ENCODE measurements around the gene NKAIN2. TPM values are rescaled to one million over a fixed set of nuclear protein-coding genes. Genes with fewer than 3 reads are reported as not detected.

The NKAIN2 gene
- total RNA-seq, 2 donors from 2014 or later = 0.29 TPM; not detected in 1

DNA sequence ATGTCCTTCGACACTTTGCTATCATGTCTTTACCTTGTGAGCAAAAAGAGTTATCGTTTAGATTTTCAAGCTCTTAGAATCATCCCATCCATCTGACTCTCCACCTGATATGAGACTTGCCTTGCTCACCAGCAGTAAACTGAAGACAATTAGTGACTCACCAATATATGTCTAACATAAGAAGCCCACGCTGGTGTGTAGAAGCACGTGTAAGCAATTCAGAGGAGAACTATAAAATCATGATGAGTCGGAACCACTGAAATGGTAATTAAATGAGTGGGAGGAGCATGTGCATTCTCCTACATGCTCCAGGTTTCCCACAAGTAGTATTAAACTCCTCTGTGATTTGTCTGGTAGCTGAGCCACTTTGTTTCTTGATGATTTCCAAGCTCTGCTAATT lies 977.0 kb downstream of the NKAIN2 start:
- TF ChIP-seq, protein P1, sequence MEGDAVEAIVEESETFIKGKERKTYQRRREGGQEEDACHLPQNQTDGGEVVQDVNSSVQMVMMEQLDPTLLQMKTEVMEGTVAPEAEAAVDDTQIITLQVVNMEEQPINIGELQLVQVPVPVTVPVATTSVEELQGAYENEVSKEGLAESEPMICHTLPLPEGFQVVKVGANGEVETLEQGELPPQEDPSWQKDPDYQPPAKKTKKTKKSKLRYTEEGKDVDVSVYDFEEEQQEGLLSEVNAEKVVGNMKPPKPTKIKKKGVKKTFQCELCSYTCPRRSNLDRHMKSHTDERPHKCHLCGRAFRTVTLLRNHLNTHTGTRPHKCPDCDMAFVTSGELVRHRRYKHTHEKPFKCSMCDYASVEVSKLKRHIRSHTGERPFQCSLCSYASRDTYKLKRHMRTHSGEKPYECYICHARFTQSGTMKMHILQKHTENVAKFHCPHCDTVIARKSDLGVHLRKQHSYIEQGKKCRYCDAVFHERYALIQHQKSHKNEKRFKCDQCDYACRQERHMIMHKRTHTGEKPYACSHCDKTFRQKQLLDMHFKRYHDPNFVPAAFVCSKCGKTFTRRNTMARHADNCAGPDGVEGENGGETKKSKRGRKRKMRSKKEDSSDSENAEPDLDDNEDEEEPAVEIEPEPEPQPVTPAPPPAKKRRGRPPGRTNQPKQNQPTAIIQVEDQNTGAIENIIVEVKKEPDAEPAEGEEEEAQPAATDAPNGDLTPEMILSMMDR (conservative IDR thresholded peaks at IDR 0.05) = no peak
- 92% methylated on average over 2 to 5 of the region's 5 CpGs for WGBS, 2 experiments (ENCODE audit: insufficient coverage in 1 of 2, insufficient read length in 1 of 2)
- H3K27ac Mint-ChIP-seq = no peak overlapping the region
- H3K27me3 ChIP-seq (ENCODE audit: control insufficient read depth, insufficient read depth, low read length, poor library complexity, severe bottlenecking) = no peaks in the 10 kb centered on the region
- no peak overlapping the region for H3K4me3 Mint-ChIP-seq
- H3K27me3 Mint-ChIP-seq (ENCODE audit: insufficient read depth) = no peaks in the 10 kb centered on the region
- no peaks in the 10 kb centered on the region for H3K9me3 Mint-ChIP-seq
- H3K9ac ChIP-seq (ENCODE audit: extremely low read depth, low read length, poor library complexity, severe bottlenecking) = no peak overlapping the region
- no peaks in the 10 kb centered on the region for H3K4me1 ChIP-seq (ENCODE audit: control insufficient read depth, insufficient read depth, low read length)
- H3K36me3 ChIP-seq (ENCODE audit: control insufficient read depth, insufficient read depth, low read length) = no peaks in the 10 kb centered on the region
- no peak overlapping the region for H3K27ac ChIP-seq (ENCODE audit: low read depth, low read length)
- DNase-seq = no peak
- H3K4me3 ChIP-seq (ENCODE audit: low read length) = no peak overlapping the region
- no peaks in the 10 kb centered on the region for H3K9me3 ChIP-seq (ENCODE audit: control insufficient read depth, low read length)
- H3K36me3 Mint-ChIP-seq (ENCODE audit: low read depth) = no peaks in the 10 kb centered on the region
- no peaks in the 10 kb centered on the region for H3K4me1 Mint-ChIP-seq

DNA sequence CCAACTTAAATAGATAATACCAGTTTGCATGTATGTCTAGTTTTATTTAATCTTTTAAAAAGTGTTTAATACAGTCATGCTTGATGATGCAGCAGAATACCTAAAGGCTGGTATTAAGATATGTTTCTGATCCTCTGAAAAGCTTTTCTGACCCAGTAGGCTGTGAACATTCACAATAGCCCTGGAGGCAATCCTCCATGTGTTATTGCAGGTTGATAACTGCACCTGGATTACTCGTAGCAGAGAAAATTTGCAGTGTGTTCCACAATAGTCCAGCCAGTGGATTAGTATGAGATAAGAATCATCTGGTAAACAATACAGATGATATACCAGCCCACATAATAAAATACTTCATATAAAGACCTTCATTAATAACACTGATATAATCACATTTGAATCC lies 979.7 kb downstream of the NKAIN2 start:
- Histone ChIP-seq H3K27ac (ENCODE audit: low read depth, low read length) (no peak overlapping the region), H3K9ac (ENCODE audit: extremely low read depth, low read length, poor library complexity, severe bottlenecking) (no peak overlapping the region), H3K4me3 (ENCODE audit: low read length) (no peak overlapping the region), H3K4me1 (ENCODE audit: control insufficient read depth, insufficient read depth, low read length) (no peaks in the 10 kb centered on the region), H3K36me3 (ENCODE audit: control insufficient read depth, insufficient read depth, low read length) (no peaks in the 10 kb centered on the region), H3K27me3 (ENCODE audit: control insufficient read depth, insufficient read depth, low read length, poor library complexity, severe bottlenecking) (no peaks in the 10 kb centered on the region), H3K9me3 (ENCODE audit: control insufficient read depth, low read length) (no peaks in the 10 kb centered on the region)
- no peak for DNase-seq
- no peak overlapping the region for H3K27ac Mint-ChIP-seq
- H3K27me3 Mint-ChIP-seq (ENCODE audit: insufficient read depth) = no peaks in the 10 kb centered on the region
- H3K36me3 Mint-ChIP-seq (ENCODE audit: low read depth) = no peaks in the 10 kb centered on the region
- no peak overlapping the region for H3K4me3 Mint-ChIP-seq
- TF ChIP-seq, protein P1 (conservative IDR thresholded peaks at IDR 0.05) = no peak
- H3K9me3 Mint-ChIP-seq = no peaks in the 10 kb centered on the region
- H3K4me1 Mint-ChIP-seq = peaks cover 3% of the 10 kb centered on the region
- 100% methylated on average over 1 of the region's 1 CpG; no CpG with 5 or more reads in 1 of the 2 experiments for WGBS, 2 experiments (ENCODE audit: insufficient coverage in 1 of 2, insufficient read length in 1 of 2)

DNA sequence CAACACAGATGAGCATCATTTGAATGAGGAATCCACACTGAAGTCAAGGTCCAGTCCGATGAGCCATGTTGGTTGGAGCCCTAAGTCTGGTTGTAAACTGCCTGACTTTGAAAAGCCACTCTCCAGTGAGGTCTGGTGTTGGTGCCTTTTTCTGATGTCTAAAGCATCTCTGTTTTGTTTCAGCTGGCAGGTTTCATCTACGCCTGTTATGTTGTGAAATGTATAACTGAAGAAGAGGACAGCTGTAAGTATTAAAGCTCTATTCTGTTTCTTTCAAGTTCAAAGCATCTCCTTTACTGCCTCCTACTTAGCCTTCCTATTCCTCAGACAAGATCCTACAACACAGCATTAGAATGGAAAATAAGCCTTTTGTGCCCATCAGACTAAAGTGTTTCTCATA lies 987.5 kb downstream of the NKAIN2 start:
- Mint-ChIP-seq H3K9me3 (no peaks in the 10 kb centered on the region), H3K4me3 (no peak overlapping the region), H3K4me1 (peaks cover 3% of the 10 kb centered on the region), H3K27ac (no peak overlapping the region), H3K36me3 (ENCODE audit: low read depth) (no peaks in the 10 kb centered on the region), H3K27me3 (ENCODE audit: insufficient read depth) (no peaks in the 10 kb centered on the region)
- 89 to 92% methylated on average over 1 to 2 of the region's 2 CpGs for WGBS, 2 experiments (ENCODE audit: insufficient coverage in 1 of 2, insufficient read length in 1 of 2)
- no peaks in the 10 kb centered on the region for H3K4me1 ChIP-seq (ENCODE audit: control insufficient read depth, insufficient read depth, low read length)
- H3K4me3 ChIP-seq (ENCODE audit: low read length) = no peak overlapping the region
- TF ChIP-seq, protein P1 (conservative IDR thresholded peaks at IDR 0.05) = no peak
- H3K9me3 ChIP-seq (ENCODE audit: control insufficient read depth, low read length) = no peaks in the 10 kb centered on the region
- H3K36me3 ChIP-seq (ENCODE audit: control insufficient read depth, insufficient read depth, low read length) = no peaks in the 10 kb centered on the region
- no peak for DNase-seq
- no peaks in the 10 kb centered on the region for H3K27me3 ChIP-seq (ENCODE audit: control insufficient read depth, insufficient read depth, low read length, poor library complexity, severe bottlenecking)
- no peak overlapping the region for H3K27ac ChIP-seq (ENCODE audit: low read depth, low read length)
- no peak overlapping the region for H3K9ac ChIP-seq (ENCODE audit: extremely low read depth, low read length, poor library complexity, severe bottlenecking)
